Lung microvascular endothelial cell (primary cell): Measurements from ENCODE around the gene MIDN. TPM values are rescaled to one million over a fixed set of nuclear protein-coding genes. Genes with fewer than 3 reads are reported as not detected.
A peak's percentile ranks its signal among the peaks of the same experiment; 100 is the strongest.
"Not testable (repeated sequence)": the region's sequence is repeated elsewhere in the genome, so short reads cannot be mapped to it uniquely, and the experiment has no call there.

Experiments used
- DNase-seq, 2 donors: peaks; one replicate each; pipeline versions ENCODE4 v3.0.0 to v3.0.0-alpha.2; 2010; ENCODE audit warnings: low read depth in 2 of 2
- total RNA-seq: library from RNA; depleted of rRNA; stranded (reverse); fragments of >200 nt; gene quantifications from 2 replicates; pipeline ENCODE4 v1.2.1, GENCODE V29; 2014

MIDN gene
- total RNA-seq, result 3.2 and 5.4 TPM in 2 replicates

GRCh38 chr19:1248139-1248785 is at the start of gene MIDN:
Gene MIDN (plus strand): TSS chr19:1248583. CDS start chr19:1250297, 1,714 bp downstream.
- peak; percentile 94 for DNase-seq

- no peak for DNase-seq
Measured at GRCh38 chr19:1199531-1199930, 48.9 kb upstream of the MIDN start.

- not testable (repeated sequence) for DNase-seq
Measured at GRCh38 chr19:1200614-1201013, 47.8 kb upstream of the MIDN start.

- peak; percentile 98 to 99 for DNase-seq
Measured at GRCh38 chr19:1205114-1206099, 43.0 kb upstream of the MIDN start, which contains the start of gene STK11. Gene STK11 (plus strand): TSS chr19:1205778. CDS start chr19:1206914, 1,136 bp downstream.

- DNase-seq, result peak in 1 of 2 donors; percentile 12
Measured at GRCh38 chr19:1206150-1206863, 42.1 kb upstream of the MIDN start.

GRCh38 chr19:1206864-1207450 is 41.4 kb upstream of the MIDN start:
- peak; percentile 46 to 52 for DNase-seq

GRCh38 chr19:1208830-1209229 is 39.6 kb upstream of the MIDN start:
- DNase-seq, result peak in 1 of 2 donors; percentile 23

- no peak for DNase-seq
Measured at GRCh38 chr19:1210227-1210538, 38.2 kb upstream of the MIDN start.

- DNase-seq, result peak in 1 of 2 donors; percentile 97
Measured at GRCh38 chr19:1211494-1212234, 36.7 kb upstream of the MIDN start.

GRCh38 chr19:1213391-1214286 is 34.7 kb upstream of the MIDN start:
- DNase-seq, result peak; percentile 90 to 94

- no peak for DNase-seq
Measured at GRCh38 chr19:1214299-1214861, 34.0 kb upstream of the MIDN start.

GRCh38 chr19:1214862-1215731 is 33.3 kb upstream of the MIDN start:
- DNase-seq, result peak in 1 of 2 donors; percentile 46

GRCh38 chr19:1216756-1217155 is 31.6 kb upstream of the MIDN start:
- no peak for DNase-seq

GRCh38 chr19:1217366-1217765 is 31.0 kb upstream of the MIDN start:
- no peak for DNase-seq

GRCh38 chr19:1218751-1219567 is 29.4 kb upstream of the MIDN start:
- no peak for DNase-seq

- DNase-seq, result no peak
Measured at GRCh38 chr19:1219786-1220476, 28.5 kb upstream of the MIDN start.

- no peak for DNase-seq
Measured at GRCh38 chr19:1220477-1220930, 27.9 kb upstream of the MIDN start.
